Vagina (tissue), 2 donors: Measurements from ENCODE around the gene AVEN.

Experiments used
- POLR2A ChIP-seq, 2 donors: fragments of 450-650 bp; IDR thresholded peaks; one replicate each; pipeline ENCODE4 v1.6.1; 2017; ENCODE audit warnings: antibody characterized with exemption in 2 of 2, mild to moderate bottlenecking in 2 of 2, moderate library complexity in 2 of 2
- POLR2AphosphoS5 ChIP-seq, 2 donors: sonication (generic); formaldehyde crosslinking; IDR thresholded peaks; one replicate each; pipeline ENCODE4 v1.9.0; 2017; ENCODE audit warnings: antibody characterized with exemption in 2 of 2, mild to moderate bottlenecking in 2 of 2, low read depth in 1 of 2; ENCODE audit not compliant: insufficient read depth in 1 of 2
- TF ChIP-seq, protein P1 (sequence below), 3 experiments: fragments of 450-650 bp in 2 of 3; fragments of 200-600 bp in 1 of 3; sonication (generic) in 1 of 3; IDR thresholded peaks; one replicate each; pipeline ENCODE4 v1.5.1; 2017 to 2019; ENCODE audit warnings: antibody characterized with exemption in 3 of 3, mild to moderate bottlenecking in 2 of 3, moderate library complexity in 2 of 3

DNA sequence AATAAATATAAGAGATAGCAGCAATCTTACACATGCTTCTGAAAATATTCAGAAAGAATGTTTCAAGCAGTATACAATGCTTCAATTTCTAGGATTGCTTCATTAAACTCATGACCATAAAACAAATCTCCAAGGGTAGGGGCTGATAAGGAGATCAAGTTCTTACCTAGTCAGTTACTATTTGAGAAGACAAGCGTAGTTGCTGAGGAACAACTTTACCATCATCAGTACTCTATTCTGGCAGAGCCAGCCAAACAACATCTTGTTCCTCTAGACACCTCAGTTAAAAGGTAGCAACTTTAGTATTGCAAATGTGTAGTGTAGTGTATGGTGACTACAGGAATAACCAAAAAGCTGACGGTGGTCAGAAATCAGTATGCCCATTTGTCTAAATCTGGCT, 156.1 kb downstream of the AVEN start:
- TF ChIP-seq, protein P1, sequence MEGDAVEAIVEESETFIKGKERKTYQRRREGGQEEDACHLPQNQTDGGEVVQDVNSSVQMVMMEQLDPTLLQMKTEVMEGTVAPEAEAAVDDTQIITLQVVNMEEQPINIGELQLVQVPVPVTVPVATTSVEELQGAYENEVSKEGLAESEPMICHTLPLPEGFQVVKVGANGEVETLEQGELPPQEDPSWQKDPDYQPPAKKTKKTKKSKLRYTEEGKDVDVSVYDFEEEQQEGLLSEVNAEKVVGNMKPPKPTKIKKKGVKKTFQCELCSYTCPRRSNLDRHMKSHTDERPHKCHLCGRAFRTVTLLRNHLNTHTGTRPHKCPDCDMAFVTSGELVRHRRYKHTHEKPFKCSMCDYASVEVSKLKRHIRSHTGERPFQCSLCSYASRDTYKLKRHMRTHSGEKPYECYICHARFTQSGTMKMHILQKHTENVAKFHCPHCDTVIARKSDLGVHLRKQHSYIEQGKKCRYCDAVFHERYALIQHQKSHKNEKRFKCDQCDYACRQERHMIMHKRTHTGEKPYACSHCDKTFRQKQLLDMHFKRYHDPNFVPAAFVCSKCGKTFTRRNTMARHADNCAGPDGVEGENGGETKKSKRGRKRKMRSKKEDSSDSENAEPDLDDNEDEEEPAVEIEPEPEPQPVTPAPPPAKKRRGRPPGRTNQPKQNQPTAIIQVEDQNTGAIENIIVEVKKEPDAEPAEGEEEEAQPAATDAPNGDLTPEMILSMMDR (IDR thresholded peaks at IDR 0.05): no peak
- TF ChIP-seq POLR2A (IDR thresholded peaks at IDR 0.05) (no peak), POLR2AphosphoS5 (IDR thresholded peaks at IDR 0.05; ENCODE audit: insufficient read depth in 1 of 2, low read depth in 1 of 2) (no peak)
